Measurements from ENCODE around the gene SLC35G6. TPM values are rescaled to one million over a fixed set of nuclear protein-coding genes. Genes with fewer than 3 reads are reported as not detected.
"Not testable (repeated sequence)": the region's sequence is repeated elsewhere in the genome, so short reads cannot be mapped to it uniquely, and the experiment has no call there.

SLC35G6 gene
- total RNA-seq, 1 experiment from 2014 or later: not detected

GRCh38 chr17:7471729-7472128 is 9.5 kb upstream of the SLC35G6 start:
- no peaks in the 10 kb centered on the region for H3K36me3 ChIP-seq (ENCODE audit: control insufficient read depth, insufficient read depth, low read length)
- intact Hi-C loops (cut with micrococcal nuclease; ENCODE audit: unreplicated experiment): no loop called here
- ChIA-PET POLR2A (no interaction called here), CTCF (no interaction called here)
- no peaks in the 10 kb centered on the region for H3K27me3 ChIP-seq (ENCODE audit: control insufficient read depth, insufficient read depth, low read length)
- no peak overlapping the region for H3K4me3 ChIP-seq (ENCODE audit: low read depth in 2 of 2, low read length in 2 of 2)
- H3K4me1 ChIP-seq (ENCODE audit: control insufficient read depth, insufficient read depth, low read length): peaks cover 28% of the 10 kb centered on the region
- H3K27ac ChIP-seq (ENCODE audit: low read length): peak overlapping the region; percentile 8; the same call in 1 of the 2 replicates
- in situ Hi-C loops (cut with HindIII; ENCODE audit: low pct_unique_long_range_greater_than_20kb, low sequenced_read_pairs): no loop called here
- no peak for DNase-seq (ENCODE audit: low read depth, low spot score)
- BruUV-seq (replicated peaks): TSS peak; percentile 60
- ATAC-seq: no peak
- TF ChIP-seq REST (IDR thresholded peaks at IDR 0.05; ENCODE audit: insufficient read depth in 1 of 2, low read depth in 2 of 2, low read length in 1 of 2): no peak
- no peak for TF ChIP-seq SIN3A (IDR thresholded peaks at IDR 0.05; ENCODE audit: borderline replicate concordance, insufficient read depth, low read depth, low read length)
- TF ChIP-seq POLR2AphosphoS5 (IDR thresholded peaks at IDR 0.05; ENCODE audit: low read depth, low read length): no peak
- TF ChIP-seq TCF7L2 (IDR thresholded peaks at IDR 0.05; ENCODE audit: low read depth, low read length): no peak
- no peak for TF ChIP-seq CTCF (IDR thresholded peaks at IDR 0.05)
- H3K9me3 ChIP-seq (ENCODE audit: control insufficient read depth, insufficient read depth, low read depth, low read length): no peaks in the 10 kb centered on the region

GRCh38 chr17:7474767-7475166 is 6.5 kb upstream of the SLC35G6 start:
- H3K9me3 ChIP-seq (ENCODE audit: control insufficient read depth, insufficient read depth, low read depth, low read length); DNase-seq (ENCODE audit: low read depth, low spot score); H3K27me3 ChIP-seq (ENCODE audit: control insufficient read depth, insufficient read depth, low read length); BruUV-seq (replicated peaks); CTCF ChIA-PET; POLR2A ChIA-PET; H3K36me3 ChIP-seq (ENCODE audit: control insufficient read depth, insufficient read depth, low read length); in situ Hi-C loops (cut with HindIII; ENCODE audit: low pct_unique_long_range_greater_than_20kb, low sequenced_read_pairs); H3K27ac ChIP-seq (ENCODE audit: low read length); intact Hi-C loops (cut with micrococcal nuclease; ENCODE audit: unreplicated experiment); H3K4me3 ChIP-seq (ENCODE audit: low read depth in 2 of 2, low read length in 2 of 2); ATAC-seq: not testable (repeated sequence)
- H3K4me1 ChIP-seq (ENCODE audit: control insufficient read depth, insufficient read depth, low read length): peaks cover 25% of the 10 kb centered on the region

- no peak for TF ChIP-seq CTCF (IDR thresholded peaks at IDR 0.05)
- TF ChIP-seq POLR2AphosphoS5 (IDR thresholded peaks at IDR 0.05; ENCODE audit: low read depth, low read length): no peak
- no peak for TF ChIP-seq REST (IDR thresholded peaks at IDR 0.05; ENCODE audit: insufficient read depth in 1 of 2, low read depth in 2 of 2, low read length in 1 of 2)
- TF ChIP-seq TCF7L2 (IDR thresholded peaks at IDR 0.05; ENCODE audit: low read depth, low read length): no peak
- TF ChIP-seq SIN3A (IDR thresholded peaks at IDR 0.05; ENCODE audit: borderline replicate concordance, insufficient read depth, low read depth, low read length): no peak
- BruUV-seq (replicated peaks): no TSS peak
- intact Hi-C loops (cut with micrococcal nuclease; ENCODE audit: unreplicated experiment) (no loop called here), in situ Hi-C loops (cut with HindIII; ENCODE audit: low pct_unique_long_range_greater_than_20kb, low sequenced_read_pairs) (no loop called here)
- ChIA-PET CTCF (interaction anchor here (0.6 kb wide), 1 partner anchor 108 kb away, joined by 4 read pairs; no protein-coding TSS in a partner anchor), POLR2A (interaction anchor here (0.5 to 0.6 kb wide), 2 partner anchors 81 to 103 kb away, joined by 3 to 6 read pairs; no protein-coding TSS in a partner anchor)
- Histone ChIP-seq H3K27me3 (ENCODE audit: control insufficient read depth, insufficient read depth, low read length) (no peaks in the 10 kb centered on the region), H3K4me1 (ENCODE audit: control insufficient read depth, insufficient read depth, low read length) (peaks cover 31% of the 10 kb centered on the region), H3K4me3 (ENCODE audit: low read depth in 2 of 2, low read length in 2 of 2) (no peak overlapping the region), H3K27ac (ENCODE audit: low read length) (peak overlapping the region; percentile 54), H3K9me3 (ENCODE audit: control insufficient read depth, insufficient read depth, low read depth, low read length) (no peaks in the 10 kb centered on the region), H3K36me3 (ENCODE audit: control insufficient read depth, insufficient read depth, low read length) (no peaks in the 10 kb centered on the region)
- no peak for DNase-seq (ENCODE audit: low read depth, low spot score)
- ATAC-seq: no peak
These were observed 5.4 kb upstream of the SLC35G6 start for GRCh38 chr17:7475764-7476422.
